ENCODE results near the gene CAB39L.

Gene CAB39L

DNA sequence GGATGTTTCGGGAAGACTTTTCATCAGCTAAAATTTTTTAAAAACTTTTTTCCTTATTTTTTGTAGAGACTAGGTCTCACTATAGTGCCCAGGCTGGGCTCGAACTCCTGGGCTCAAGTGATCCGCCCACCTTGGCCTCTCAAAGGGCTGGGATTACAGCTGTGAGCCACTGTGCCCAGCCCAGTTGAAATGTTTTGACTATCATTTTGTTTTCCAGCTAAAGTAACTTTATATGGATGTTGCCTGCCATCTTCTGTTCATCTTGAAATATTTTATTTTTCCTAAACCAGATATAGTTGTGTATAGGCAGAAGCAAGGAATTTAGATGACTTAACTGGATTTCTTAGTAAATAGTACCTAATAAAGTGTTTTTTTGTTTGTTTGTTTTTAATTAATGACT is 7.0 kb downstream of the CAB39L start:
- Histone ChIP-seq H4K20me1 (ENCODE audit: insufficient read depth, low read length) (no peaks in the 10 kb centered on the region), H3K79me2 (ENCODE audit: low read length) (no peaks in the 10 kb centered on the region), H3K9ac (ENCODE audit: low read length) (no peak overlapping the region), H3K9me3 (ENCODE audit: insufficient read depth, low read length) (no peaks in the 10 kb centered on the region), H3K4me2 (ENCODE audit: low read length) (no peak overlapping the region), H3K27ac (ENCODE audit: low read length) (no peak overlapping the region), H3K4me3 (ENCODE audit: low read length) (no peak overlapping the region), H3K27me3 (ENCODE audit: low read depth, low read length) (no peaks in the 10 kb centered on the region; the same call in 1 of the 2 replicates), H2AFZ (ENCODE audit: low read depth, low read length) (no peak overlapping the region), H3K36me3 (replicated peaks; ENCODE audit: low read depth, low read length) (no peaks in the 10 kb centered on the region), H3K4me1 (ENCODE audit: low read length) (no peaks in the 10 kb centered on the region)
- no peak for TF ChIP-seq EZH2phosphoT487 (IDR thresholded peaks at IDR 0.05; ENCODE audit: low read depth)
- TF ChIP-seq, protein P1, sequence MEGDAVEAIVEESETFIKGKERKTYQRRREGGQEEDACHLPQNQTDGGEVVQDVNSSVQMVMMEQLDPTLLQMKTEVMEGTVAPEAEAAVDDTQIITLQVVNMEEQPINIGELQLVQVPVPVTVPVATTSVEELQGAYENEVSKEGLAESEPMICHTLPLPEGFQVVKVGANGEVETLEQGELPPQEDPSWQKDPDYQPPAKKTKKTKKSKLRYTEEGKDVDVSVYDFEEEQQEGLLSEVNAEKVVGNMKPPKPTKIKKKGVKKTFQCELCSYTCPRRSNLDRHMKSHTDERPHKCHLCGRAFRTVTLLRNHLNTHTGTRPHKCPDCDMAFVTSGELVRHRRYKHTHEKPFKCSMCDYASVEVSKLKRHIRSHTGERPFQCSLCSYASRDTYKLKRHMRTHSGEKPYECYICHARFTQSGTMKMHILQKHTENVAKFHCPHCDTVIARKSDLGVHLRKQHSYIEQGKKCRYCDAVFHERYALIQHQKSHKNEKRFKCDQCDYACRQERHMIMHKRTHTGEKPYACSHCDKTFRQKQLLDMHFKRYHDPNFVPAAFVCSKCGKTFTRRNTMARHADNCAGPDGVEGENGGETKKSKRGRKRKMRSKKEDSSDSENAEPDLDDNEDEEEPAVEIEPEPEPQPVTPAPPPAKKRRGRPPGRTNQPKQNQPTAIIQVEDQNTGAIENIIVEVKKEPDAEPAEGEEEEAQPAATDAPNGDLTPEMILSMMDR (IDR thresholded peaks at IDR 0.05; ENCODE audit: low read depth, low read length): peak; percentile 26

DNA sequence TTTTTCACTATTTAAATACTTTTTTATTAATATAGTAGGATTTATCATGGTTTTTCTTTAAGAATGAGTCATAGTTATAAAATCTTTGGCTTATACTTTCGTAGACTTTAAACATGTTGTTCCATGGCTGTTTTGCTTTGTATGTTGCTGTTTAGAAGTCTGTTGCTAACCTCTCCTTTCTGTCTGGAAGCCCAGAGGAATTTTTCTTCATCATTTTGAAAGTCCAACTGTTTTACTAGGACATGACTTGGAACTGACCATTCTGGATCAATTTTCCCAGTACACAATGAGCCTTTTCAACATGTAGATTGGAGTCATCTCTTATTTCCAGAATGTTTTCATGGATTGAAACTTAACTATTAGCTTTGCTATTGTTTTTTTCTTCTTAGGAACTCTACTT is 7.9 kb downstream of the CAB39L start:
- no peaks in the 10 kb centered on the region for H3K79me2 ChIP-seq (ENCODE audit: low read length)
- H3K27ac ChIP-seq (ENCODE audit: low read length): no peak overlapping the region
- H3K9me3 ChIP-seq (ENCODE audit: insufficient read depth, low read length): no peaks in the 10 kb centered on the region
- H4K20me1 ChIP-seq (ENCODE audit: insufficient read depth, low read length): no peaks in the 10 kb centered on the region
- H3K4me3 ChIP-seq (ENCODE audit: low read length): no peak overlapping the region
- no peak for TF ChIP-seq EZH2phosphoT487 (IDR thresholded peaks at IDR 0.05; ENCODE audit: low read depth)
- H3K4me1 ChIP-seq (ENCODE audit: low read length): no peaks in the 10 kb centered on the region
- H3K27me3 ChIP-seq (ENCODE audit: low read depth, low read length): no peaks in the 10 kb centered on the region; the same call in 1 of the 2 replicates
- no peak overlapping the region for H3K9ac ChIP-seq (ENCODE audit: low read length)
- no peaks in the 10 kb centered on the region for H3K36me3 ChIP-seq (replicated peaks; ENCODE audit: low read depth, low read length)
- H3K4me2 ChIP-seq (ENCODE audit: low read length): no peak overlapping the region
- no peak overlapping the region for H2AFZ ChIP-seq (ENCODE audit: low read depth, low read length)

DNA sequence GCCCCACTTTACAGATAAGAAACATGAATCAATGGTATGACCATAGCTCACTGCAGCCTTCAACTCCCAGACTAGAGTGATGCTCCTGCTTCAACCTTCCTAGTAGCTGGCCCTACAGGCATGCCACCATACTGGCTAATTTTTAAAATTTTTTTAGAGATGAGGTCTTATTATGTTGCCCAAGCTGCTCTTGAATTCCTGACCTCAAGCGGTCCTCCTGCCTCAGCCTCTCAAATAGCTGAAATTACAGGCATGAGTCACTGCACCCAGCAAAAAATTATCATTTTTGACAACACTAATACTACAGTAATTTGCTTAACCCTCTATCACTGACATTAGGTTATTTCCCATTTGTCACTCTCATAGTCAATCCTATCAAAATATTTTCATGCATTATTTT is 14.7 kb downstream of the CAB39L start:
- no peaks in the 10 kb centered on the region for H3K9me3 ChIP-seq (ENCODE audit: insufficient read depth, low read length)
- H2AFZ ChIP-seq (ENCODE audit: low read depth, low read length): no peak overlapping the region
- no peaks in the 10 kb centered on the region; the same call in 1 of the 2 replicates for H3K4me1 ChIP-seq (ENCODE audit: low read length)
- no peaks in the 10 kb centered on the region for H3K36me3 ChIP-seq (replicated peaks; ENCODE audit: low read depth, low read length)
- H4K20me1 ChIP-seq (ENCODE audit: insufficient read depth, low read length): no peaks in the 10 kb centered on the region
- no peaks in the 10 kb centered on the region for H3K27me3 ChIP-seq (ENCODE audit: low read depth, low read length)
- H3K9ac ChIP-seq (ENCODE audit: low read length): no peak overlapping the region
- H3K27ac ChIP-seq (ENCODE audit: low read length): no peak overlapping the region
- no peaks in the 10 kb centered on the region for H3K79me2 ChIP-seq (ENCODE audit: low read length)
- no peak overlapping the region for H3K4me2 ChIP-seq (ENCODE audit: low read length)
- no peak overlapping the region for H3K4me3 ChIP-seq (ENCODE audit: low read length)
- TF ChIP-seq, protein P1 (IDR thresholded peaks at IDR 0.05; ENCODE audit: low read depth, low read length): no peak
- no peak for TF ChIP-seq EZH2phosphoT487 (IDR thresholded peaks at IDR 0.05; ENCODE audit: low read depth)

DNA sequence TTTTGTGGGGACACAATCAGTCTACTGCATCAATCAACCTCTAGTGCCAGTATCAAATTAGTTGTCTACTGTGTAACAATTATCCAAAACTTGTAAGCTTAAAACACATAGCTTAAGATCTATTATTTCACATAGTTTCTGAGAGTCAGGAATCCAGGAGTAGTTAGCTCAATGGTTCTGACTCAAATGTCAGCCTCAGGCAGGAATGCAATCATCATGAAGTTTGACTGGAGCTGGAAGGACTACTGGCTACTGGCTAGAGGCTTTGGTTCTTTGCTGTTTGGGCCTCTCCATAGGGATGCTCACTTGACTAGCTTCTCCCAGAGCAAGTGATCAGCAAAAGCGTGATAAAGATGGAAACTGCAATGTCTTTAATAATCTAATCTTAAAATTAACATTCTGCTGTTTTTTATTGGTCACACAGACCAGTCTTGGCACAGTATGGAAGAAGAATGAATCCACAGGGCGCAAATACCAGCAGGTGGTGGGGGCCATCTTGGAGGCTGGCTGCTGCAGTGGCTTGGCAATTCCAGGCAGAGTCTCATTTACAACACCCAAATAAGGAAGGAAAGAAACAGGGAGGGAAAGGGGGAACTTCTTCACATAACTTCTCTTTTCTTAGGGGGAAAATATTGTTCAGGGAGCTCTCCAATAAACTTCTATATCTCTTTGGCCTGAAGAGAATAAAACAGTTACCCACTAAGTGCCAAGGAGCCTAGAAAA is 15.7 kb downstream of the CAB39L start:
- no peak overlapping the region for H3K9ac ChIP-seq (ENCODE audit: low read length)
- H3K36me3 ChIP-seq (replicated peaks; ENCODE audit: low read depth, low read length): no peaks in the 10 kb centered on the region
- H3K27ac ChIP-seq (ENCODE audit: low read length): no peak overlapping the region
- no peaks in the 10 kb centered on the region for H3K79me2 ChIP-seq (ENCODE audit: low read length)
- H2AFZ ChIP-seq (ENCODE audit: low read depth, low read length): no peak overlapping the region
- no peaks in the 10 kb centered on the region for H3K9me3 ChIP-seq (ENCODE audit: insufficient read depth, low read length)
- no peaks in the 10 kb centered on the region for H3K27me3 ChIP-seq (ENCODE audit: low read depth, low read length)
- TF ChIP-seq, protein P1 (IDR thresholded peaks at IDR 0.05; ENCODE audit: low read depth, low read length): no peak
- TF ChIP-seq EZH2phosphoT487 (IDR thresholded peaks at IDR 0.05; ENCODE audit: low read depth): no peak
- no peaks in the 10 kb centered on the region; the same call in 1 of the 2 replicates for H3K4me1 ChIP-seq (ENCODE audit: low read length)
- H4K20me1 ChIP-seq (ENCODE audit: insufficient read depth, low read length): no peaks in the 10 kb centered on the region
- no peak overlapping the region for H3K4me3 ChIP-seq (ENCODE audit: low read length)
- H3K4me2 ChIP-seq (ENCODE audit: low read length): no peak overlapping the region

All from OCI-LY3 (cell line).